Spleen (tissue), 11 donors: ENCODE data around the gene HES1. TPM values are rescaled to one million over a fixed set of nuclear protein-coding genes. Genes with fewer than 3 reads are reported as not detected.
A peak's percentile ranks its signal among the peaks of the same experiment; 100 is the strongest.

Source experiments
- DNase-seq: peaks from one replicate; pipeline ENCODE4 v3.0.0-alpha.2; 2020
- H3K27ac ChIP-seq, 8 donors: fragments of 200-600 bp; sonication (generic) in 7 of 8; 1 replicate in 4 of 8; 2 replicates in 4 of 8; pipeline versions ENCODE4 v1.5.0 to v1.8.0; 2016 to 2021; ENCODE audit warnings: inconsistent platforms in 4 of 8, mild to moderate bottlenecking in 4 of 8, moderate library complexity in 1 of 8
- H3K27me3 ChIP-seq, 7 donors: fragments of 200-600 bp; sonication (generic) in 6 of 7; replicated peaks in 1 of 7; 1 replicate in 4 of 7; 2 replicates in 3 of 7; pipeline versions ENCODE4 v1.5.0 to v1.8.0; 2016 to 2021; ENCODE audit warnings: inconsistent platforms in 3 of 7, mild to moderate bottlenecking in 1 of 7
- H3K36me3 ChIP-seq, 6 donors: fragments of 200-600 bp; sonication (generic) in 5 of 6; 1 replicate in 4 of 6; 2 replicates in 2 of 6; pipeline versions ENCODE4 v1.5.0 to v1.8.0; 2016 to 2021; ENCODE audit warnings: inconsistent platforms in 2 of 6
- H3K4me1 ChIP-seq, 6 donors: fragments of 200-600 bp; sonication (generic) in 5 of 6; 1 replicate in 3 of 6; 2 replicates in 3 of 6; pipeline versions ENCODE4 v1.5.0 to v1.8.0; 2016 to 2021; ENCODE audit warnings: inconsistent platforms in 3 of 6
- H3K4me3 ChIP-seq, 8 donors: fragments of 200-600 bp; sonication (generic) in 7 of 8; 1 replicate in 4 of 8; 2 replicates in 4 of 8; pipeline versions ENCODE4 v1.5.0 to v1.8.0; 2016 to 2021; ENCODE audit warnings: inconsistent platforms in 4 of 8, mild to moderate bottlenecking in 4 of 8, moderate library complexity in 2 of 8
- H3K9me3 ChIP-seq, 8 donors: fragments of 200-600 bp; sonication (generic) in 7 of 8; 1 replicate in 4 of 8; 2 replicates in 4 of 8; pipeline versions ENCODE4 v1.5.0 to v1.8.0; 2016 to 2021; ENCODE audit warnings: inconsistent platforms in 4 of 8
- CTCF ChIP-seq, 11 experiments: fragments of 200-600 bp in 7 of 11; fragments of 450-650 bp in 4 of 11; sonication (generic) in 4 of 11; IDR thresholded peaks in 8 of 11; conservative IDR thresholded peaks in 3 of 11; 1 replicate in 7 of 11; 2 replicates in 4 of 11; pipeline versions ENCODE4 v1.4.0 to v1.8.0; 2016 to 2021; ENCODE audit warnings: antibody characterized with exemption in 11 of 11, inconsistent platforms in 4 of 11, mild to moderate bottlenecking in 1 of 11
- POLR2A ChIP-seq, 3 donors: fragments of 450-650 bp; IDR thresholded peaks; one replicate each; pipeline ENCODE4 v1.5.1; 2017; ENCODE audit warnings: antibody characterized with exemption in 3 of 3, mild to moderate bottlenecking in 1 of 3
- POLR2AphosphoS5 ChIP-seq, 3 donors: sonication (generic); formaldehyde crosslinking; IDR thresholded peaks; one replicate each; pipeline ENCODE4 v1.5.1; 2017; ENCODE audit warnings: antibody characterized with exemption in 3 of 3
- WGBS, 5 donors: extraction: QIAGEN DNeasy Blood & Tissue Kit in 3 of 5; methylation state at CpG; one replicate each; pipeline versions ENCODE4 v1.1.5 to v1.1.7; 2013 to 2018; 5-methylcytosine and 5-hydroxymethylcytosine counted together
- intact Hi-C: fragments of 100-400 bp; cut with DNase I; formaldehyde crosslinking; loops from one replicate; pipeline ENCODE4 v1.15.0; 2023; ENCODE audit warnings: low total_unique reads
- polyA plus RNA-seq, 3 donors: library from polyadenylated mRNA; stranded (reverse); fragments of 200-250 nt; gene quantifications; one replicate each; pipeline ENCODE4 v1.2.1, GENCODE V29; 2013
- total RNA-seq, 7 donors: library from RNA; depleted of rRNA in 3 of 7; stranded (reverse); fragments of >200 nt in 3 of 7; fragmentation: NEBNext Ultra II Directional in 4 of 7; extraction: Animal tissue kit (Norgen Biotek cat#: 25700) in 4 of 7; gene quantifications; one replicate each; pipeline versions ENCODE4 v1.1.0 to v1.2.1, GENCODE V29; 2016 to 2021
- donor health status: healthy with polysubstance abuse.
- donor health status: DM: no; HTN: no; CAD: no; lungs with moderate emphysema.
- donor health status: DM: no; HTN: no; CAD: no.
- donor health status: Bipolar disorder and iron deficiency.
- donor health status: healthy.
- donor health status: DM: no; HTN: no; CAD: no.
- donor health status: DM: yes; HTN: yes; CAD: no.

The HES1 gene
- total and polyA plus RNA-seq, 10 donors, result 17.7 to 59.6 (median 40.0) TPM

GRCh38 chr3:194103983-194104751, 31.8 kb upstream of the HES1 start:
- intact Hi-C loops, result no loop called here
- Histone ChIP-seq H3K4me1 (peaks cover 2 to 84% (median 39%) of the 10 kb centered on the region in 6 donors), H3K27ac (peak overlapping the region in 6 of 8 donors; percentile 13 to 84 (median 70)), H3K9me3 (no peaks in the 10 kb centered on the region), H3K36me3 (no peaks in the 10 kb centered on the region), H3K27me3 (no peaks in the 10 kb centered on the region), H3K4me3 (peak overlapping the region in 2 of 8 donors; percentile 5 to 41)
- peak; percentile 91 for DNase-seq
- WGBS, 5 donors, result 48 to 75% (median 63%) methylated on average over 12 of the region's 12 CpGs
- TF ChIP-seq POLR2A (IDR thresholded peaks at IDR 0.05), result no peak
- TF ChIP-seq POLR2AphosphoS5 (IDR thresholded peaks at IDR 0.05), result peak; percentile 27 to 81 (median 76)

GRCh38 chr3:194105292-194105691, 30.7 kb upstream of the HES1 start:
- Histone ChIP-seq H3K27ac (no peak overlapping the region), H3K36me3 (no peaks in the 10 kb centered on the region), H3K4me3 (no peak overlapping the region), H3K4me1 (peaks cover 2 to 81% (median 41%) of the 10 kb centered on the region in 6 donors), H3K9me3 (no peaks in the 10 kb centered on the region), H3K27me3 (no peaks in the 10 kb centered on the region)
- intact Hi-C loops, result no loop called here
- WGBS, 5 donors, result 64 to 73% (median 70%) methylated on average over 9 of the region's 9 CpGs
- DNase-seq, result no peak
- no peak for TF ChIP-seq POLR2A (IDR thresholded peaks at IDR 0.05)
- no peak for TF ChIP-seq CTCF (IDR thresholded peaks at IDR 0.05 in 8 of 11, conservative IDR thresholded peaks at IDR 0.05 in 3 of 11)
- no peak for TF ChIP-seq POLR2AphosphoS5 (IDR thresholded peaks at IDR 0.05)

DNA sequence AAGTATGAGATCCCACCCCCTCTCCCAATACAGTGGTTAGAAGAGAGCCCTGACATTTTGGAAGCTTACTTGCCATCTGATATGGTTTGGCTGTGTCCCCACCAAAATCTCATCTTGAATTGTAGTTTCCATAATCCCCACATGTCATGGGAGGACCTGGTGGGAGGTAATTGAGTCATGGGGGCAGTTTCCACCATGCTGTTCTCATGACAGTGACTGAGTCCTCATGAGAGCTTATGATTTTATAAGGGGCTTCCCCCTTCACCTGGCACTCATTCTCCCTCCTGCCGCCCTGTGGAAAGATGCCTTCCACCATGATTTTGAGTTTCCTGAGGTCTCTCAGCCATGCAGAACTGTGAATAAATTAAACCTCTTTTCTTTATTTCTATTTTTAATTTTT, 28.8 kb upstream of the HES1 start:
- intact Hi-C loops, result no loop called here
- 52 to 89% (median 67%) methylated on average over 1 of the region's 1 CpG for WGBS, 5 donors
- H3K27me3 ChIP-seq, result no peaks in the 10 kb centered on the region

GRCh38 chr3:194109192-194109863, 26.6 kb upstream of the HES1 start:
- no peak overlapping the region for H3K4me3 ChIP-seq
- H3K4me1 ChIP-seq, result peaks cover 0 to 59% (median 16%) of the 10 kb centered on the region in 6 donors
- H3K36me3 ChIP-seq, result no peaks in the 10 kb centered on the region
- no peaks in the 10 kb centered on the region for H3K27me3 ChIP-seq
- no peak for DNase-seq
- TF ChIP-seq POLR2AphosphoS5 (IDR thresholded peaks at IDR 0.05), result no peak
- no peak for TF ChIP-seq POLR2A (IDR thresholded peaks at IDR 0.05)
- TF ChIP-seq CTCF (IDR thresholded peaks at IDR 0.05 in 8 of 11, conservative IDR thresholded peaks at IDR 0.05 in 3 of 11), result no peak
- WGBS, 5 donors, result 69 to 85% (median 78%) methylated on average over 3 of the region's 3 CpGs
- no peaks in the 10 kb centered on the region for H3K9me3 ChIP-seq
- intact Hi-C loops, result no loop called here
- H3K27ac ChIP-seq, result no peak overlapping the region

More for the DNA sequence above, 28.8 kb upstream of the HES1 start:
- peaks cover under 1 to 62% (median 29%) of the 10 kb centered on the region in 6 donors for H3K4me1 ChIP-seq
- no peaks in the 10 kb centered on the region for H3K36me3 ChIP-seq
- H3K9me3 ChIP-seq, result no peaks in the 10 kb centered on the region
- no peak for DNase-seq
- no peak overlapping the region for H3K27ac ChIP-seq
- H3K4me3 ChIP-seq, result no peak overlapping the region
- no peak for TF ChIP-seq CTCF (IDR thresholded peaks at IDR 0.05 in 8 of 11, conservative IDR thresholded peaks at IDR 0.05 in 3 of 11)
- no peak for TF ChIP-seq POLR2A (IDR thresholded peaks at IDR 0.05)
- TF ChIP-seq POLR2AphosphoS5 (IDR thresholded peaks at IDR 0.05), result no peak
